ENCODE measurements around the gene NAA80.

DNA sequence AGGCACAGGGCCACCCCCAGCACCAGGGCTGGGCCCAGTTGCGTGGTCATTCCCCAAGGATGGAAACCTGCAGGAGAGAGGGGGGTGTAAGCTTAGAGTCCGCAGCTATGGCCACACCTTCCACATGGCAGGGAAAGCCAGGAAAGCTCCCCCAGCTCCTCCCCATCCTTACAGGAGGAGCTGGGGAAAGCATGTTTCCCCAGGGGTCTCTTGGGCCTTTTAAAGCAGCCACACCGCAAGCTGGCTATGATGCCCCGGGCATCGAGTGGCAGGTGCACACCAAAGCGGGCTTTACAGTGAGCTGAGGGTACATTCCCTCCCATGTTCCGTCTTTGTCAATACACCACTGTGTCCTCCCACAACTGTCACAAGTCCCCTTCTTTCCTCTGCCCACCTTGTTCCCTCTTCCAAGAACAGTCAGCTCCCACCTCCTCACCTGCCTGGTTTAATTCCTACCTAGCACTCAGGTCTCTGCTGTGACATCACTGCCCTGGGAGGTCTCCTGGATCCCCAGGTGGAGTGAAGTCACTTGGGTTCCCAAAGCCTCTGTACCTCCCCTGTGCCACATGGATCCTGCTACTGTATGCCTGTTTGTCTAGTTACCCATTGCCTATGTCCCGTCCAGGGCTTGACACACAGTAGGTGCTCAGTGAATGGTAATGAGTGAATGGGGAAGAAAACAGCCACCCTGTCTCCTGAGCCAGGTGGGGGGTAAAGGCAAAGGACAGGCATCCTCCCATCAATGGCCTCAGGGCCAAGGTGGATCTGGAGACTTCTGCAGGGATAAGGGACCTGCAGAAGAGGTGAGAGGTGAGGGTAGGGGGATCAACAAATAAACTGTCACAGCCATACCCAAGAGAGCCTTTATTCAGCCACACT, 3.4 kb downstream of the NAA80 start:
- no peak for TF ChIP-seq POLR2A (IDR thresholded peaks at IDR 0.05)
- no peak for TF ChIP-seq EP300 (IDR thresholded peaks at IDR 0.05)
